H1 (cell line): ENCODE measurements around the gene SLC19A1. TPM values are rescaled to one million over a fixed set of nuclear protein-coding genes. Genes with fewer than 3 reads are reported as not detected.

Experiments used
- CTCF ChIA-PET: fragments of 300-600 bp; sonication (Branson Sonifier 250); formaldehyde crosslinking; loops from one replicate; lab custom pipeline; 2021; ENCODE audit not compliant: partially characterized antibody; lab: Charles Lee
- POLR2A ChIA-PET: fragments of 300-600 bp; sonication (Branson Sonifier 250); formaldehyde crosslinking; loops from one replicate; lab custom pipeline; 2021; ENCODE audit warnings: inconsistent platforms; ENCODE audit not compliant: partially characterized antibody; lab: Charles Lee
- DNase-seq, 2 experiments: peaks; one replicate each; pipeline versions ENCODE4 v3.0.0 to v3.0.0-alpha.2; 2010 to 2022; ENCODE audit warnings: low spot score in 2 of 2, low read depth in 1 of 2, mixed read lengths in 1 of 2
- FAIRE-seq: peaks from 2 replicates; lab custom pipeline; 2011; peaks lifted over from hg19 to GRCh38; lab: Jason Lieb, UNC
- H2AFZ ChIP-seq: 2 replicates; pipeline ENCODE4 v1.8.1; 2012; ENCODE audit warnings: low read length, inconsistent platforms
- H2AK5ac ChIP-seq: 2 replicates; pipeline ENCODE4 v1.6.1; 2013; ENCODE audit warnings: low read depth, low read length
- H2BK120ac ChIP-seq: replicated peaks from 2 replicates; pipeline ENCODE3; 2013; ENCODE audit warnings: low read depth, low read length, inconsistent platforms
- H2BK12ac ChIP-seq: 2 replicates; pipeline ENCODE4 v1.6.1; 2013; ENCODE audit warnings: low read depth, low read length
- H2BK15ac ChIP-seq: 2 replicates; pipeline ENCODE4 v1.6.1; 2013; ENCODE audit warnings: low read length
- H2BK20ac ChIP-seq: 2 replicates; pipeline ENCODE4 v1.6.1; 2013; ENCODE audit warnings: low read length
- H2BK5ac ChIP-seq: 2 replicates; pipeline ENCODE4 v1.6.1; 2013; ENCODE audit warnings: low read depth, low read length
- H3K14ac ChIP-seq: 2 replicates; pipeline ENCODE4 v1.6.1; 2013; ENCODE audit warnings: inconsistent platforms; ENCODE audit not compliant: insufficient read length
- H3K18ac ChIP-seq: 2 replicates; pipeline ENCODE4 v1.6.1; 2013; ENCODE audit warnings: low read length; ENCODE audit errors: extremely low read depth
- H3K23ac ChIP-seq: 2 replicates; pipeline ENCODE4 v1.6.1; 2013; ENCODE audit warnings: inconsistent platforms; ENCODE audit not compliant: insufficient read length
- H3K23me2 ChIP-seq: 2 replicates; pipeline ENCODE4 v1.6.1; 2013; ENCODE audit warnings: low read depth, low read length
- H3K27ac ChIP-seq: 2 replicates; pipeline ENCODE4 v1.6.1; 2011; ENCODE audit warnings: low read depth, low read length, inconsistent platforms
- H3K27me3 ChIP-seq, 4 experiments: replicated peaks in 1 of 4; 1 replicate in 1 of 4; 2 replicates in 3 of 4; pipeline versions ENCODE4 v1.6.1 to v1.8.1; 2011 to 2013; ENCODE audit warnings: low read length in 3 of 4, mild to moderate bottlenecking in 3 of 4, inconsistent platforms in 2 of 4, mixed read lengths in 2 of 4, moderate library complexity in 1 of 4; ENCODE audit not compliant: control insufficient read depth in 3 of 4, insufficient read depth in 3 of 4; ENCODE audit errors: extremely low read depth in 1 of 4
- H3K36me3 ChIP-seq, 4 experiments: 2 replicates each; pipeline versions ENCODE4 v1.6.1 to v1.8.1; 2011 to 2013; ENCODE audit warnings: mild to moderate bottlenecking in 4 of 4, low read length in 3 of 4, moderate library complexity in 2 of 4, control low read depth in 1 of 4, inconsistent platforms in 1 of 4; ENCODE audit not compliant: insufficient read depth in 4 of 4, control insufficient read depth in 2 of 4
- H3K4ac ChIP-seq: replicated peaks from 2 replicates; pipeline ENCODE3; 2013; ENCODE audit warnings: low read length, low read depth, mixed read lengths, inconsistent platforms; ENCODE audit not compliant: insufficient read length
- H3K4me1 ChIP-seq, 4 experiments: replicated peaks in 1 of 4; 1 replicate in 1 of 4; 2 replicates in 3 of 4; pipeline versions ENCODE4 v1.6.1 to v1.8.1; 2011 to 2013; ENCODE audit warnings: low read length in 3 of 4, inconsistent platforms in 2 of 4, mixed read lengths in 1 of 4; ENCODE audit not compliant: insufficient read depth in 4 of 4, control insufficient read depth in 3 of 4
- H3K4me2 ChIP-seq, 2 experiments: 2 replicates each; pipeline versions ENCODE4 v1.6.1 to v1.8.1; 2011 to 2013; ENCODE audit warnings: low read depth in 2 of 2, low read length in 2 of 2, control low read depth in 1 of 2, inconsistent platforms in 1 of 2, mild to moderate bottlenecking in 1 of 2; ENCODE audit not compliant: insufficient read depth in 1 of 2
- H3K4me3 ChIP-seq, 4 experiments: fragments of 200-600, 300-600 bp in 1 of 4; sonication (generic), shearing (Covaris generic), sonication (Bioruptor Twin) in 1 of 4; 2 replicates each; pipeline versions ENCODE4 v1.5.1 to v1.8.1; 2011 to 2016; ENCODE audit warnings: low read length in 4 of 4, low read depth in 3 of 4, control low read depth in 2 of 4, inconsistent platforms in 2 of 4, mild to moderate bottlenecking in 2 of 4, mixed read lengths in 1 of 4, moderate library complexity in 1 of 4; ENCODE audit not compliant: insufficient read depth in 2 of 4; ENCODE audit errors: extremely low read depth in 1 of 4
- H3K56ac ChIP-seq: replicated peaks from 2 replicates; pipeline ENCODE3; 2013; ENCODE audit warnings: low read depth, mild to moderate bottlenecking, mixed read lengths, low read length, inconsistent platforms; ENCODE audit not compliant: insufficient read length
- H3K79me1 ChIP-seq: 2 replicates; pipeline ENCODE4 v1.6.1; 2013; ENCODE audit warnings: low read depth, low read length, control low read depth
- H3K79me2 ChIP-seq, 2 experiments: 2 replicates each; pipeline versions ENCODE4 v1.6.1 to v1.8.1; 2012 to 2013; ENCODE audit warnings: low read length in 2 of 2, mild to moderate bottlenecking in 2 of 2, inconsistent platforms in 1 of 2; ENCODE audit not compliant: insufficient read depth in 2 of 2, control insufficient read depth in 1 of 2
- H3K9ac ChIP-seq, 4 experiments: replicated peaks in 1 of 4; 1 replicate in 1 of 4; 2 replicates in 3 of 4; pipeline versions ENCODE4 v1.6.1 to v1.8.1; 2011 to 2013; ENCODE audit warnings: low read depth in 3 of 4, low read length in 3 of 4, control low read depth in 2 of 4, mild to moderate bottlenecking in 2 of 4, moderate library complexity in 2 of 4, inconsistent platforms in 1 of 4; ENCODE audit errors: extremely low read depth in 1 of 4
- H3K9me3 ChIP-seq, 2 experiments: 2 replicates each; pipeline versions ENCODE4 v1.6.1 to v1.8.1; 2012 to 2013; ENCODE audit warnings: mild to moderate bottlenecking in 2 of 2, moderate library complexity in 2 of 2, control low read depth in 1 of 2, inconsistent platforms in 1 of 2, low read depth in 1 of 2, low read length in 1 of 2, mixed read lengths in 1 of 2; ENCODE audit not compliant: insufficient read depth in 2 of 2
- H4K20me1 ChIP-seq, 2 experiments: replicated peaks in 1 of 2; 2 replicates each; pipeline versions ENCODE3 to v1.8.1; 2011 to 2013; ENCODE audit warnings: inconsistent platforms in 2 of 2, low read length in 2 of 2, mild to moderate bottlenecking in 1 of 2; ENCODE audit not compliant: insufficient read depth in 2 of 2, control insufficient read depth in 1 of 2
- H4K5ac ChIP-seq: 2 replicates; pipeline ENCODE4 v1.6.1; 2013; ENCODE audit warnings: low read length, low read depth, mixed read lengths, inconsistent platforms; ENCODE audit not compliant: insufficient read length
- H4K8ac ChIP-seq: 2 replicates; pipeline ENCODE4 v1.8.0; 2013; ENCODE audit warnings: mild to moderate bottlenecking, moderate library complexity, low read length, inconsistent platforms; ENCODE audit not compliant: insufficient read depth; ENCODE audit errors: extremely low read depth
- H4K91ac ChIP-seq: replicated peaks from 2 replicates; pipeline ENCODE3; 2013; ENCODE audit warnings: low read length, mixed read lengths, inconsistent platforms; ENCODE audit not compliant: insufficient read length
- CEBPB ChIP-seq: IDR thresholded peaks from 2 replicates; pipeline ENCODE4 v1.6.1; 2012; ENCODE audit warnings: low read depth, low read length
- CTCF ChIP-seq, 3 experiments: IDR thresholded peaks; 1 replicate in 2 of 3; 2 replicates in 1 of 3; pipeline versions ENCODE4 v1.5.1 to v1.6.1; 2011; ENCODE audit warnings: low read length in 3 of 3, mild to moderate bottlenecking in 3 of 3, inconsistent platforms in 2 of 3, low read depth in 1 of 3, moderate library complexity in 1 of 3; ENCODE audit not compliant: insufficient read depth in 1 of 3; ENCODE audit errors: control extremely low read depth in 1 of 3
- FOSL1 ChIP-seq: IDR thresholded peaks from 2 replicates; pipeline ENCODE4 v1.6.1; 2011; ENCODE audit warnings: mild to moderate bottlenecking, low read depth, low read length, moderate library complexity; ENCODE audit not compliant: insufficient read depth
- KDM4A ChIP-seq: IDR thresholded peaks from one replicate; pipeline ENCODE4 v1.7.1; 2012; ENCODE audit warnings: low read depth, mild to moderate bottlenecking, moderate library complexity, low read length, inconsistent platforms; ENCODE audit not compliant: severe bottlenecking
- MAFK ChIP-seq: IDR thresholded peaks from 2 replicates; pipeline ENCODE4 v1.6.1; 2012; ENCODE audit warnings: low read depth, mild to moderate bottlenecking, improper control_type of control experiment, low read length
- NRF1 ChIP-seq: IDR thresholded peaks from 2 replicates; pipeline ENCODE4 v1.6.1; 2011; ENCODE audit warnings: mild to moderate bottlenecking, low read depth, low read length, improper control_type of control experiment
- POLR2AphosphoS5 ChIP-seq: IDR thresholded peaks from 2 replicates; pipeline ENCODE4 v1.6.1; 2011; ENCODE audit warnings: low read depth, low read length
- RAD21 ChIP-seq, 2 experiments: IDR thresholded peaks in 1 of 2; conservative IDR thresholded peaks in 1 of 2; 2 replicates each; pipeline ENCODE4 v1.6.1; 2011; ENCODE audit warnings: low read depth in 2 of 2, low read length in 2 of 2, improper control_type of control experiment in 1 of 2, inconsistent platforms in 1 of 2, mild to moderate bottlenecking in 1 of 2, moderate library complexity in 1 of 2
- WGBS, 2 experiments: shearing (Covaris generic) in 1 of 2; methylation state at CpG; one replicate each; pipeline versions ENCODE4 v1.1.6 to v1.1.7; 2013 to 2015; ENCODE audit warnings: low lambda C conversion rate in 2 of 2, mixed read lengths in 2 of 2, inconsistent platforms in 1 of 2, low coverage in 1 of 2, missing lambda C conversion rate in 1 of 2; ENCODE audit not compliant: insufficient replicate concordance in 2 of 2, insufficient coverage in 1 of 2, insufficient read length in 1 of 2; ENCODE audit errors: extremely low coverage in 1 of 2, missing lambda C conversion rate in 1 of 2; 5-methylcytosine and 5-hydroxymethylcytosine counted together
- polyA plus RNA-seq, 7 experiments: library from polyadenylated mRNA; depleted of rRNA in 3 of 7; stranded (reverse) in 5 of 7; unstranded in 2 of 7; fragments of >200 nt in 5 of 7; fragments of 200-250 nt in 2 of 7; gene quantifications; 1 replicate in 5 of 7; 2 replicates in 1 of 7; 4 replicates in 1 of 7; pipeline versions ENCODE4 v1.2.1 to v1.2.3, GENCODE V29; 2011 to 2013; ENCODE audit warnings: missing spikeins in 2 of 7, mixed read lengths in 2 of 7
- total RNA-seq: library from RNA; stranded (reverse); fragmentation: NEBNext Ultra II Directional; extraction: Animal tissue kit (Norgen Biotek cat#: 25700); gene quantifications from 2 replicates; pipeline ENCODE4 v1.2.1, GENCODE V29; 2021

Gene SLC19A1
- total and polyA plus RNA-seq, 2 of the 8 experiments (the other 6 are each of a cell fraction or from before 2014, with no cell fraction given) = 31.6 to 43.8 TPM

DNA sequence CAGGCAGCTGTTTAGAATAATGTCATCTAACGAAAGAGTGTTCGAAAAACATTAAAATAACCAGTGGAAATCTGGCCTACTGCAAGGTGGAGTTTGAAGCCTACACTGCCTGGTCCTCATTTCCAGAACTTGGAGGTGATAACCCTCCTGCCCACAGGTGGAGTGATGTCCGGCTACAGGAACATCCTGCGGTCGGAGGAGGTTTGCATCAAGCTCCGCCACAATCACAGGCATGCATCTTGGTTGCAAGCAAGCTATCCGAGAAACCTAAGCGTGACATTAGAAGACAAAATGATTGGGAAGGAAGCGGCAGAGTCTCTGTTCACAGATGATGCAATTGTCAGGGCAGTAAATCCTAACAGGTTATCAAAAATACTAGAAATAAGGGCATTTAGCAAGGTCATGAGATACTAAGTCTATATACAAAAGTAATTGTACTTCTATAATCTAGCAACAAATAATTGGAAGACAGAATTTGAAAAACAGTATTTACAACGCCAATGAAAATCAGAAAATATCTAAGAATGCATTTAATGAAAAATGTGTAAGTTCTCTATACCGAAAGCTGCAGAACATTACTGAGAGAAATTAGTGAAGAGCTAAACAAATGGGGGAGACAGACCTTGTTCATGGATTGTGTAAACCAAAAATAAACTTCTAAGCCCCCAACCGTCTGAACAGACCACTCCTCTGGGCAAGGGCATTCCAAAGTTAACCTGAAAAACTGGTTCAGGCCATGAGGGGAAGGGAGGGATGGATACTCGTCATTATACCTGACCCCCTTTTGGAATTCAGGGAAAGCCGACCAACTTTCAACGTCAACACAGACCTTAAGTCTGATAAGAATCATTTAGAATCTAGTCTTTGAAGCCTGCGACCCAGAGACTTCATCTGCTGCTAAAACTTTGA lies 4.7 kb upstream of the SLC19A1 start:
- ChIA-PET CTCF (interaction anchor here (1.4 kb wide), 1 partner anchor 50 kb away, joined by 5 read pairs; no protein-coding TSS in a partner anchor), POLR2A (interaction anchor here (1.7 kb wide), 1 partner anchor 8 kb away, joined by 3 read pairs; no protein-coding TSS in a partner anchor)
- DNase-seq = no peak
- no peak for TF ChIP-seq NRF1
- no peak for TF ChIP-seq FOSL1
- TF ChIP-seq KDM4A = no peak
- TF ChIP-seq RAD21 (IDR thresholded peaks at IDR 0.05 in 1 of 2, conservative IDR thresholded peaks at IDR 0.05 in 1 of 2; ENCODE audit: low read depth in 2 of 2, low read length in 2 of 2) = no peak
- TF ChIP-seq POLR2AphosphoS5 = no peak
- no peak for TF ChIP-seq MAFK
- TF ChIP-seq CEBPB = no peak
- no peak for TF ChIP-seq CTCF (IDR thresholded peaks at IDR 0.05; ENCODE audit: control extremely low read depth in 1 of 3, insufficient read depth in 1 of 3, low read depth in 1 of 3, low read length in 3 of 3)

More for the DNA sequence above, 4.7 kb upstream of the SLC19A1 start:
- Histone ChIP-seq H4K5ac (no peak overlapping the region), H3K23me2 (peaks cover 2% of the 10 kb centered on the region; the same call in 1 of the 2 replicates), H4K8ac (no peak overlapping the region), H3K56ac (no peak overlapping the region), H3K4me2 (no peak overlapping the region), H3K79me2 (no peaks in the 10 kb centered on the region), H3K9me3 (no peaks in the 10 kb centered on the region), H3K14ac (no peak overlapping the region), H3K9ac (no peak overlapping the region), H2BK5ac (no peak overlapping the region), H3K27me3 (no peaks in the 10 kb centered on the region; a peak in 1 of 7 replicates), H2BK20ac (no peak overlapping the region), H2AFZ (no peak overlapping the region), H3K4ac (no peak overlapping the region), H4K20me1 (no peaks in the 10 kb centered on the region), H3K27ac (no peak overlapping the region), H2BK12ac (no peak overlapping the region), H3K18ac (no peak overlapping the region), H3K36me3 (no peaks in the 10 kb centered on the region), H4K91ac (no peak overlapping the region), H3K4me1 (peaks cover 0 to 12% (median 6%) of the 10 kb centered on the region in 4 experiments; a peak in 3 of 7 replicates), H2BK15ac (no peak overlapping the region), H3K23ac (no peak overlapping the region), H2BK120ac (no peak overlapping the region), H3K79me1 (no peaks in the 10 kb centered on the region), H3K4me3 (no peak overlapping the region), H2AK5ac (no peak overlapping the region)
- no peak for FAIRE-seq
- 88% methylated on average over 16 of the region's 16 CpGs; no CpG with 5 or more reads in 1 of the 2 experiments for WGBS, 2 experiments
